Measurements from ENCODE around the gene MYMX.

DNA sequence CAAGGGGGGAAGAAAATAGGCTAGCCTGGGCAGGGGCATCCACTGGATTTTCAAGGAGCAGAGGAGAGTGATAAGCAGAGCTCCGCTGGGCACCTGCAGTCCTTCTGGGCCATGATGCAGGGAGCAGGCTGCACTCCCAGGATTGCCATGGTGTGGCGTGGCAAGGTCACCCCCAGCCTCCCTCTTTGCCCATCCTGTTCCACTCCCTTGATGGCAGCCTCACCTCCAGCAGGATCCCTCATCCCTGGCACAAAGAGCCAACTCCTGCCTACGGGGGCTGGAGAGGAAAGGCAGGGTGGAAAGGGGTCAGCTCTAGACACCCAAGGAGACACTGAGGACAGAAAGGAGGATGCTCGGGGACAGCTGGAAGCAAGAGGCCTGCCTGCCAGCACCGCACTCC lies 22.4 kb upstream of the MYMX start:
- no peak for TF ChIP-seq CTCF (IDR thresholded peaks at IDR 0.05)
- no peak for TF ChIP-seq POLR2A (IDR thresholded peaks at IDR 0.05)
